Mesenchymal stem cell (in vitro differentiated cells and primary cell): ENCODE measurements around the gene LMO2.
"Not testable (repeated sequence)": the region's sequence is repeated elsewhere in the genome, so short reads cannot be mapped to it uniquely, and the experiment has no call there.

Source experiments
- DNase-seq: peaks from one replicate; pipeline ENCODE4 v3.0.0-alpha.2; 2013
- H2AFZ ChIP-seq: one replicate; pipeline ENCODE4 v1.6.1; 2013; ENCODE audit warnings: low read depth, mild to moderate bottlenecking, control low read depth, inconsistent platforms, low read length, moderate library complexity
- H2AK5ac ChIP-seq: 2 replicates; pipeline ENCODE4 v1.6.1; 2013; ENCODE audit warnings: low read length, moderate library complexity, mild to moderate bottlenecking, inconsistent platforms; ENCODE audit not compliant: severe bottlenecking
- H2BK120ac ChIP-seq: one replicate; pipeline ENCODE4 v1.6.1; 2013; ENCODE audit warnings: low read depth, mild to moderate bottlenecking, inconsistent platforms, low read length, moderate library complexity
- H2BK12ac ChIP-seq, 2 experiments: one replicate each; pipeline ENCODE4 v1.6.1; 2013; ENCODE audit warnings: inconsistent platforms in 2 of 2, low read length in 2 of 2, mild to moderate bottlenecking in 2 of 2, moderate library complexity in 2 of 2, control low read depth in 1 of 2
- H2BK15ac ChIP-seq: one replicate; pipeline ENCODE4 v1.6.1; 2013; ENCODE audit warnings: mild to moderate bottlenecking, low read depth, inconsistent platforms; ENCODE audit not compliant: poor library complexity, severe bottlenecking
- H2BK5ac ChIP-seq: 2 replicates; pipeline ENCODE4 v1.6.1; 2013; ENCODE audit warnings: low read depth, mild to moderate bottlenecking, low read length, control low read depth, inconsistent platforms; ENCODE audit not compliant: poor library complexity, severe bottlenecking
- H3K14ac ChIP-seq, 2 experiments: one replicate each; pipeline ENCODE4 v1.6.1; 2013; ENCODE audit warnings: inconsistent platforms in 2 of 2, low read length in 2 of 2, control low read depth in 1 of 2, mild to moderate bottlenecking in 1 of 2, moderate library complexity in 1 of 2
- H3K18ac ChIP-seq, 2 experiments: one replicate each; pipeline ENCODE4 v1.6.1; 2013; ENCODE audit warnings: inconsistent platforms in 2 of 2, low read length in 2 of 2, control low read depth in 1 of 2, low read depth in 1 of 2, mild to moderate bottlenecking in 1 of 2
- H3K23ac ChIP-seq, 2 experiments: one replicate each; pipeline ENCODE4 v1.6.1; 2013; ENCODE audit warnings: inconsistent platforms in 2 of 2, low read length in 2 of 2, mild to moderate bottlenecking in 2 of 2, moderate library complexity in 2 of 2, control low read depth in 1 of 2
- H3K27ac ChIP-seq: 2 replicates; pipeline ENCODE4 v1.5.1; 2013; ENCODE audit warnings: mild to moderate bottlenecking, moderate library complexity, low read length, control low read depth, inconsistent platforms; ENCODE audit not compliant: poor library complexity, severe bottlenecking
- H3K27me3 ChIP-seq, 2 experiments: 2 replicates each; pipeline versions ENCODE4 v1.6.1 to v1.7.0; 2013; ENCODE audit warnings: low read length in 2 of 2, mild to moderate bottlenecking in 2 of 2, moderate library complexity in 2 of 2, control low read depth in 1 of 2, inconsistent platforms in 1 of 2; ENCODE audit not compliant: control insufficient read depth in 1 of 2, insufficient read depth in 1 of 2
- H3K36me3 ChIP-seq, 2 experiments: 2 replicates each; pipeline versions ENCODE4 v1.6.1 to v1.7.0; 2013; ENCODE audit warnings: low read length in 2 of 2, control low read depth in 1 of 2, inconsistent platforms in 1 of 2, low read depth in 1 of 2, mild to moderate bottlenecking in 1 of 2; ENCODE audit not compliant: insufficient read depth in 2 of 2, control insufficient read depth in 1 of 2
- H3K4ac ChIP-seq, 2 experiments: one replicate each; pipeline ENCODE4 v1.6.1; 2013; ENCODE audit warnings: inconsistent platforms in 2 of 2, low read length in 2 of 2, mild to moderate bottlenecking in 2 of 2, moderate library complexity in 2 of 2, control low read depth in 1 of 2, low read depth in 1 of 2
- H3K4me1 ChIP-seq: 2 replicates; pipeline ENCODE4 v1.6.1; 2013; ENCODE audit warnings: low read depth, low read length, control low read depth; ENCODE audit not compliant: control insufficient read depth, insufficient read depth
- H3K4me2 ChIP-seq: 2 replicates; pipeline ENCODE4 v1.6.1; 2013; ENCODE audit warnings: low read length, mild to moderate bottlenecking, inconsistent platforms; ENCODE audit not compliant: poor library complexity, severe bottlenecking
- H3K4me3 ChIP-seq, 2 experiments: 2 replicates each; pipeline versions ENCODE4 v1.5.1 to v1.7.0; 2013; ENCODE audit warnings: low read length in 2 of 2, mild to moderate bottlenecking in 2 of 2, control low read depth in 1 of 2, low read depth in 1 of 2; ENCODE audit not compliant: insufficient read depth in 1 of 2
- H3K79me1 ChIP-seq: replicated peaks from 2 replicates; pipeline ENCODE4 v1.6.1; 2013; ENCODE audit warnings: mild to moderate bottlenecking, control low read depth, low read length, inconsistent platforms; ENCODE audit not compliant: poor library complexity, severe bottlenecking
- H3K9ac ChIP-seq: 2 replicates; pipeline ENCODE4 v1.7.0; 2013; ENCODE audit warnings: mild to moderate bottlenecking, low read length, moderate library complexity
- H3K9me3 ChIP-seq: 2 replicates; pipeline ENCODE4 v1.7.0; 2013; ENCODE audit warnings: mild to moderate bottlenecking, low read length; ENCODE audit not compliant: control insufficient read depth
- H4K8ac ChIP-seq: one replicate; pipeline ENCODE4 v1.6.1; 2013; ENCODE audit warnings: inconsistent platforms, mild to moderate bottlenecking, low read length, moderate library complexity
- H4K91ac ChIP-seq: one replicate; pipeline ENCODE4 v1.6.1; 2013; ENCODE audit warnings: mild to moderate bottlenecking, low read length, inconsistent platforms
- WGBS: methylation state at CpG from one replicate; pipeline ENCODE4 v1.1.7; 2013; ENCODE audit warnings: mixed read lengths; 5-methylcytosine and 5-hydroxymethylcytosine counted together

The LMO2 gene

DNA sequence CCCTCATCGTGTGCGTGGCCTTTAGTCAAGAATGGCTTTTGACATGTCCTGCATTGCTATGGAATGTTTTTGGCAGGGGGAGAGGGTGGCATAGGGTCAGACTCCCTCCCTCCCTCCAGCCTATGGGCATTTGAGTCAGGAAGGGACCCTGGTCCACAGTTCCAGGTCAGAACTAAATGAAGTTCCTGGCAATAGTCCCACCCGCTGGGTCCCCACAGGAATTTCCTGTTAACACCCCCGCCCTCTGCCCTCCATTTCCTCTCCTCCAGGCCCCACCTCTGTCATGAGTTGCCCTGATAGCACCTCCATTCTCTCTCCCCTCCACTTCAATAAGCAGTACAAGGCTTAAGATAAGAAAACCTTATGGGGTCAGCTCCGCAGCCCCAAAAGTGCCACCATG lies 40.8 kb upstream of the LMO2 start:
- Histone ChIP-seq H4K91ac (no peak overlapping the region), H2AK5ac (no peak overlapping the region), H3K4me2 (no peak overlapping the region), H3K9ac (no peak overlapping the region), H3K4me3 (no peak overlapping the region), H4K8ac (no peak overlapping the region), H3K27me3 (peaks cover 5 to 79% of the 10 kb centered on the region in 2 experiments), H3K23ac (no peak overlapping the region), H3K79me1 (no peaks in the 10 kb centered on the region), H2BK120ac (peak overlapping the region; percentile 9), H3K4ac (no peak overlapping the region), H2BK12ac (no peak overlapping the region), H3K36me3 (no peaks in the 10 kb centered on the region), H3K4me1 (no peaks in the 10 kb centered on the region), H2BK15ac (peak overlapping the region; percentile 88), H2AFZ (no peak overlapping the region), H3K14ac (no peak overlapping the region), H3K27ac (no peak overlapping the region), H3K18ac (no peak overlapping the region), H3K9me3 (peaks cover 18% of the 10 kb centered on the region), H2BK5ac (no peak overlapping the region)
- no peak for DNase-seq
- WGBS: 85% methylated on average over 4 of the region's 5 CpGs

DNA sequence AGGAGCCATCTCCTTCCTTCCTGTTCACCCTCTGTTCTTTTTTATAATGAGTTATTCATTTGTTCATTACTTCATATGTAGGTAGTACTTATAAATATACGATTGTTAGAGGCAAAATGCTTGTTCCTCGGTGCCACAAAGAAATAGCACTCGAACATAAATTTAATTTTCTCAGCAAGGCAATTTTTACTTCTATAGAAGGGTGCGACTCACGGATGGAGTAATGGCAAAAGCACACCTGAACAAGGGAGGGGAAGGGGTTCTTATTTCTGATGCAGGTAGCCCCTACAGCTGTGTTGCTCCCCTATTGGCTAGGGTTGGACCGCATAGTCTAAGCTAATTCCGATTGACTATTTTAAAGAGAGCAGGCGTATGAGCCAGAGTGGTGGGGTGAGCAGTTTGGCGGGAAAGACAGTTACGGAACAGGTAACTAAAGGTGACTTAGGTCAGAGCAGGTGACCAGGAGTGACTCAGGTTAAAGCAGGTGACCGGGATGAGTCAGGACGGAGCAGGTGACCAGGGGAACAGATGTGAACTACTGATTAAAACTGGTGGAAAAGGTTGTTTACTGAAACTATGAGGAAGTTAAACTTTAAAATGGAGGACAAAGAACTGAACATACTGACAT lies 40.0 kb upstream of the LMO2 start:
- not testable (repeated sequence) for H3K36me3 ChIP-seq, H3K9ac ChIP-seq, DNase-seq, H3K23ac ChIP-seq, H2BK12ac ChIP-seq, H2AFZ ChIP-seq, H2BK15ac ChIP-seq, H3K79me1 ChIP-seq, H2BK5ac ChIP-seq, H3K4me3 ChIP-seq, H3K4me1 ChIP-seq, H3K18ac ChIP-seq, H4K8ac ChIP-seq, H3K14ac ChIP-seq, H3K4ac ChIP-seq, H2AK5ac ChIP-seq, H4K91ac ChIP-seq, H3K4me2 ChIP-seq, H3K27ac ChIP-seq
- Histone ChIP-seq H2BK120ac (peak overlapping the region; percentile 27), H3K27me3 (peaks cover 5 to 82% of the 10 kb centered on the region in 2 experiments), H3K9me3 (peaks cover 21% of the 10 kb centered on the region)
- over 99% methylated on average over 9 of the region's 12 CpGs for WGBS

DNA sequence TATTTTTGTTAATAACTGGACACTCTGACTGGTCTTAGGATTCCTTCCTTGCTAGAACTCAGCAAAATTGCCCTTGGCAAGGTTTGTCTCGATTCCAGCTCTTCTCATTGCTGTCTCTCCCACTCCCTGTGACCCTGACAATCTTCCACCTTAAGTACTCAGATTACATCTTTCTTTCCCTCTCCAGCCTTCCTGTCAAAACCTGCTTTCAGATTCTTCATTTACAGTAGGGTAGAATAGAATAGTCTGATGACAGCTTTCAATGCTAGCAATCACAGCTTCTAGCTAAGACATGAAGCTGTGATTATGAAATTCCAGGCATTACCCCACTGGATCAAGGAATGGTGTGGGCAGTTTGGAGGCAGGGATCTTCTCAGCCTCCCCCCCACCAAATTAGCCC lies 39.2 kb upstream of the LMO2 start:
- Histone ChIP-seq H3K18ac (peak overlapping the region in 1 of 2 experiments; percentile 48), H2AFZ (no peak overlapping the region), H3K27ac (no peak overlapping the region), H2BK5ac (no peak overlapping the region), H2BK120ac (peak overlapping the region; percentile 27), H3K9me3 (peaks cover 24% of the 10 kb centered on the region), H4K91ac (no peak overlapping the region), H4K8ac (no peak overlapping the region), H3K4me3 (no peak overlapping the region), H3K9ac (no peak overlapping the region), H3K4ac (peak overlapping the region in 1 of 2 experiments; percentile 17), H2AK5ac (no peak overlapping the region), H2BK15ac (no peak overlapping the region), H3K4me1 (no peaks in the 10 kb centered on the region), H3K23ac (no peak overlapping the region), H3K4me2 (no peak overlapping the region), H3K14ac (no peak overlapping the region), H3K79me1 (no peaks in the 10 kb centered on the region), H3K36me3 (no peaks in the 10 kb centered on the region), H2BK12ac (peak overlapping the region in 1 of 2 experiments; percentile 57), H3K27me3 (peaks cover 10 to 83% of the 10 kb centered on the region in 2 experiments)
- peak; percentile 27 for DNase-seq
- 93% methylated on average over 1 of the region's 1 CpG for WGBS

DNA sequence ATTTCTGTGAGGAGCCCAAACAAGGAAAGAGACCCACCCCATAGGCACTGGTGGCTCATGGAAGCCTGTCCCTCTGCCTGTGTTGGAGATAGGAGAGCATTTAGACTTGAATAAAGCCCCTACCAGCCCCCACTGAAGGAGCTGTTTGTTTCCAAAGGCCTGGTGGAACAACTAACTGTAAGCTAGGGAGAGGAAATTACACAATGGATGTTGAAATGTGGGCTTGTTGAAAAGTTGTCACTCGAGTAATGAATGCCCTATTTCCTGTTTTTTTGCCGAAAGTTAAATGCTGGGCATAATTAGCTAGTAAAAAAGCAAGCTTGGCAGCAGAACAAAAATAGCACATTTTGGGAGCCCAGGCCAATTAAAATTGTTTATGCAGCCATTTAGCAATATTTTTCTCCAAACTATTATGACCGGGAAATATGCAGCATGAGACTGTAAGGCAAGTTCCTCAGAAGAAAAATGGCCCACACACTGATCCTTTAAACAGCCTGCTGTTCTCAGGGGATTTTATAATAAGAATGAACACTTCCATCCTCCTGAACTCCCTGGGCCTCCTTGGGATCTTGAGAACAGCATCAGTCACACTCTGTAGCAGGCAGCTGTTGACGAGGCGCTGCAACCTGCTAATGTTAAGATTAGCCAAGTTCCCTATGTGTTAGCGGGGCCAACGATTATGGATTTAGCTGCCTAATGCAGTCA lies 38.6 kb upstream of the LMO2 start:
- Histone ChIP-seq H2AFZ (no peak overlapping the region), H2BK15ac (peak overlapping the region; percentile 94), H4K8ac (peak overlapping the region; percentile 86), H3K79me1 (no peaks in the 10 kb centered on the region), H2BK120ac (peak overlapping the region; percentile 92), H3K4me2 (no peak overlapping the region), H3K9me3 (peaks cover 24% of the 10 kb centered on the region), H3K23ac (no peak overlapping the region), H3K18ac (peak overlapping the region in 1 of 2 experiments; percentile 97), H2BK12ac (peak overlapping the region in 1 of 2 experiments; percentile 93), H3K27me3 (peaks cover 12 to 82% of the 10 kb centered on the region in 2 experiments), H4K91ac (peak overlapping the region; percentile 96), H3K4me3 (no peak overlapping the region), H3K14ac (no peak overlapping the region), H3K36me3 (no peaks in the 10 kb centered on the region), H2AK5ac (no peak overlapping the region), H3K4ac (peak overlapping the region in 1 of 2 experiments; percentile 85), H2BK5ac (no peak overlapping the region), H3K27ac (no peak overlapping the region), H3K9ac (no peak overlapping the region), H3K4me1 (no peaks in the 10 kb centered on the region)
- peak; percentile 85 for DNase-seq
- 43% methylated on average over 7 of the region's 7 CpGs for WGBS
